Transverse colon (tissue), 4 donors: ENCODE results near the gene CCDC8. TPM values are rescaled to one million over a fixed set of nuclear protein-coding genes. Genes with fewer than 3 reads are reported as not detected.

Experiments used
- DNase-seq: peaks from one replicate; pipeline ENCODE4 v3.0.0-alpha.2; 2019
- H3K27ac ChIP-seq, 4 donors: fragments of 200-600 bp; sonication (generic); 2 replicates each; pipeline ENCODE4 v1.5.1; 2016 to 2018; ENCODE audit warnings: inconsistent platforms in 4 of 4
- H3K27me3 ChIP-seq: fragments of 200-600 bp; sonication (generic); 2 replicates; pipeline ENCODE4 v1.5.1; 2017; ENCODE audit warnings: inconsistent platforms
- H3K36me3 ChIP-seq, 4 donors: fragments of 200-600 bp; sonication (generic); 2 replicates each; pipeline ENCODE4 v1.5.1; 2017 to 2019; ENCODE audit warnings: inconsistent platforms in 4 of 4
- H3K4me1 ChIP-seq, 4 donors: fragments of 200-600 bp; sonication (generic); 2 replicates each; pipeline ENCODE4 v1.5.1; 2017 to 2020; ENCODE audit warnings: inconsistent platforms in 4 of 4
- H3K4me3 ChIP-seq, 4 donors: fragments of 200-600 bp; sonication (generic); 1 replicate in 1 of 4; 2 replicates in 3 of 4; pipeline versions ENCODE4 v1.5.1 to v1.6.1; 2017 to 2019; ENCODE audit warnings: inconsistent platforms in 4 of 4
- H3K9me3 ChIP-seq, 2 donors: fragments of 200-600 bp; sonication (generic); 2 replicates each; pipeline ENCODE4 v1.5.1; 2017 to 2019; ENCODE audit warnings: inconsistent platforms in 2 of 2
- CTCF ChIP-seq, 5 experiments: fragments of 200-600 bp in 3 of 5; fragments of 450-650 bp in 2 of 5; sonication (generic) in 3 of 5; IDR thresholded peaks; 1 replicate in 2 of 5; 2 replicates in 3 of 5; pipeline ENCODE4 v1.5.1; 2016 to 2017; ENCODE audit warnings: antibody characterized with exemption in 5 of 5, inconsistent platforms in 3 of 5, mild to moderate bottlenecking in 2 of 5, moderate library complexity in 1 of 5
- EP300 ChIP-seq: sonication (generic); formaldehyde crosslinking; IDR thresholded peaks from one replicate; pipeline ENCODE4 v1.6.1; 2017; ENCODE audit warnings: antibody characterized with exemption, low read depth
- POLR2A ChIP-seq: fragments of 450-650 bp; IDR thresholded peaks from one replicate; pipeline ENCODE4 v1.6.1; 2016; ENCODE audit warnings: antibody characterized with exemption, mild to moderate bottlenecking, moderate library complexity
- POLR2AphosphoS5 ChIP-seq, 3 donors: sonication (generic); formaldehyde crosslinking; IDR thresholded peaks; one replicate each; pipeline ENCODE4 v1.6.1; 2016; ENCODE audit warnings: antibody characterized with exemption in 3 of 3
- WGBS, 2 donors: methylation state at CpG; one replicate each; pipeline ENCODE4 v1.1.5; 2018; ENCODE audit warnings: low coverage in 1 of 2; 5-methylcytosine and 5-hydroxymethylcytosine counted together
- in situ Hi-C, 4 donors: fragments of 200-750 bp; cut with MboI; loops; one replicate each; pipeline versions ENCODE4 v1.15.0 to v1.15.1; 2017; ENCODE audit warnings: low sequenced_read_pairs in 3 of 4, low pct_ligation_motif_present in 1 of 4, low pct_unique_long_range_greater_than_20kb in 1 of 4
- intact Hi-C: fragments of 100-400 bp; cut with DNase I; formaldehyde crosslinking; loops from one replicate; pipeline ENCODE4 v1.15.1; 2023; ENCODE audit warnings: low total_unique reads
- total RNA-seq, 4 donors: library from RNA; depleted of rRNA; stranded (reverse); fragments of >200 nt; gene quantifications; one replicate each; pipeline ENCODE4 v1.1.0, GENCODE V29; 2016

Gene CCDC8
- total RNA-seq, 4 donors from 2014 or later: 0.40 to 1.9 (median 1.2) TPM

- peak within 1 kb of the TSS in 1 of 4 donors; percentile 12 for H3K4me3 ChIP-seq
- WGBS, 2 donors: 30% methylated on average over 48 of the region's 52 CpGs; no CpG with 5 or more reads in 1 of the 2 donors
Measured at GRCh38 chr19:46428239-46429135, 15.1 kb upstream of the CCDC8 start, which contains the start of gene PNMA8C. Gene PNMA8C (minus strand): TSS chr19:46428936. CDS start chr19:46428359, 577 bp downstream.

DNA sequence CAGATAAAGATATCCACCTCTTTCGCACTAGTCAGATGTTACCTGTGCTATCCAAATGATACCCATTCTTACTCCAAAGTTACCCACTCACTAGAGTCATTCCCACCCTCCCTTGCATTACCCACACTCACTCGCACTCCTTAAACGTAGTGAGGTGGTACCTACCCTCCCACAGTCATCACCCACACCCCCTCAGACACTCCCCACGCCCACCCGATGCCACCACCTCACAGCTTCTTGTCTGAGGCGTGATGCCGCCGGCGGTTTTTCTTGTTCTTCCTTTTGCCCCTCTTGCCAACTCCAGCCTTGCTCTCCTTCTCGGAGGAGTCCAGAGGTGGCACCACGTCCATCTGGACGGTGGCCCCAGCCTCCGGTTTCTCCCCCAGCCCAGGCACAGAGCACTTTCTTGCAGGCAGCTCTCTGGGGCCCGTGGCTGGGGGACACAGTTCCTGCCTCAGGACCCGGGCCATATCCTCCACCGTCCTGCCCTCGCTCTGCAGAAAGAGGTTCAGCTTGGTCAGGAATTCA, 14.2 kb upstream of the CCDC8 start:
- no peaks in the 10 kb centered on the region for H3K9me3 ChIP-seq
- TF ChIP-seq EP300 (no peak), POLR2AphosphoS5 (IDR thresholded peaks at IDR 0.05) (no peak), CTCF (IDR thresholded peaks at IDR 0.05) (no peak), POLR2A (no peak)
- intact Hi-C loops: no loop called here
- H3K36me3 ChIP-seq: no peaks in the 10 kb centered on the region
- peaks cover 3 to 22% (median 21%) of the 10 kb centered on the region in 4 donors for H3K4me1 ChIP-seq
- WGBS, 2 donors: 71 to 73% methylated on average over 11 to 17 of the region's 17 CpGs
- no peak for DNase-seq
- H3K27me3 ChIP-seq: peaks cover 83% of the 10 kb centered on the region
- no peak overlapping the region for H3K27ac ChIP-seq
- in situ Hi-C loops: no loop called here
- H3K4me3 ChIP-seq: no peak overlapping the region

More at GRCh38 chr19:46428239-46429135, 15.1 kb upstream of the CCDC8 start, which contains the start of gene PNMA8C:
- H3K27me3 ChIP-seq: peaks cover 82% of the 10 kb centered on the region
- DNase-seq: peak; percentile 50
- no peaks in the 10 kb centered on the region for H3K36me3 ChIP-seq
- H3K9me3 ChIP-seq: no peaks in the 10 kb centered on the region
- no peak within 1 kb of the TSS for H3K27ac ChIP-seq
- in situ Hi-C loops: no loop called here
- intact Hi-C loops: no loop called here
- TF ChIP-seq CTCF (IDR thresholded peaks at IDR 0.05): no peak
- H3K4me1 ChIP-seq: peaks cover 3 to 22% (median 21%) of the 10 kb centered on the region in 4 donors

- peaks cover 3 to 22% (median 21%) of the 10 kb centered on the region in 4 donors for H3K4me1 ChIP-seq
- intact Hi-C loops: no loop called here
- no peaks in the 10 kb centered on the region for H3K36me3 ChIP-seq
- peak overlapping the region in 3 of 4 donors; percentile 35 to 54 (median 42) for H3K4me3 ChIP-seq
- DNase-seq: peak; percentile 46
- no peak for TF ChIP-seq CTCF (IDR thresholded peaks at IDR 0.05)
- no peak for TF ChIP-seq EP300
- no peak for TF ChIP-seq POLR2AphosphoS5 (IDR thresholded peaks at IDR 0.05)
- peaks cover 77% of the 10 kb centered on the region for H3K27me3 ChIP-seq
- no peaks in the 10 kb centered on the region for H3K9me3 ChIP-seq
- in situ Hi-C loops: no loop called here
- peak overlapping the region in 3 of 4 donors; percentile 41 to 54 (median 54) for H3K27ac ChIP-seq
- WGBS, 2 donors: 5 to 6% methylated on average over 11 to 32 of the region's 32 CpGs
Measured at GRCh38 chr19:46426506-46427162, 13.3 kb upstream of the CCDC8 start.

DNA sequence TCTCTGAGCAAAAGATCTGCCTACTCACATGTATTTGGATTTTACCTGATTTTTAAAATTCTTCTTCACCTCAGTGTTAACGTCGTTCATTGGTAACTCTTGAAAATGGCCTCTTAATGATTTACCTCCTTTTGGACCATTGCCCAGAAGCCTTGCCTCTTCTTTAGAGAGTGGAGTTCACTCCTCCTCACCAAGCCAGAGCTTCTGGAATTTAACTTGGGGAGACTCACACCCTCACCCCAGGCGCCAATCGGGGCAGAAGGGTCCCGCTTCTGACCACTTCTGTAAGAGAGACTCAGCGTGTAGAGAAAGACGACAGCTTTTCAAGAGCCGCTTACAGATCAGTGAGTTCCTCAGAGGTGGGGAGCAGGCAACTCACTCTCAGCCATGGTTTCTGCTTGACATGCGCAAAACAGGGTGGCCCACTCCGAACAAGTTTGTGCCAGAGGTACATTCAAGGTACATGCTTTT, 12.7 kb upstream of the CCDC8 start:
- no peak for TF ChIP-seq EP300
- no peak for TF ChIP-seq POLR2A
- TF ChIP-seq CTCF (IDR thresholded peaks at IDR 0.05): no peak
- TF ChIP-seq POLR2AphosphoS5 (IDR thresholded peaks at IDR 0.05): no peak
- DNase-seq: no peak
- Histone ChIP-seq H3K9me3 (no peaks in the 10 kb centered on the region), H3K27ac (peak overlapping the region in 3 of 4 donors; percentile 41 to 54 (median 54)), H3K4me1 (peaks cover 3 to 22% (median 21%) of the 10 kb centered on the region in 4 donors), H3K36me3 (no peaks in the 10 kb centered on the region), H3K4me3 (peak overlapping the region in 3 of 4 donors; percentile 35 to 54 (median 42)), H3K27me3 (peaks cover 76% of the 10 kb centered on the region)
- in situ Hi-C loops: no loop called here
- intact Hi-C loops: no loop called here
- WGBS, 2 donors: 12 to 14% methylated on average over 2 to 10 of the region's 10 CpGs
